GM21526 (cell line): ENCODE data around the gene RPL35.

Experiments
- ATAC-seq: cut with Tn5 transposase; IDR thresholded peaks from one replicate; pipeline ENCODE4 v1.9.1; 2021; ENCODE audit warnings: moderate library complexity; ENCODE audit not compliant: unreplicated experiment, low FRiP score

Gene RPL35

GRCh38 chr9:124877021-124877782 is 15.4 kb upstream of the RPL35 start:
- ATAC-seq: no peak

GRCh38 chr9:124875501-124875900 is 13.7 kb upstream of the RPL35 start:
- ATAC-seq: no peak

GRCh38 chr9:124873664-124874063 is 11.9 kb upstream of the RPL35 start:
- no peak for ATAC-seq

GRCh38 chr9:124871156-124871561 is 9.4 kb upstream of the RPL35 start:
- ATAC-seq: no peak

GRCh38 chr9:124870723-124871122 is 9.0 kb upstream of the RPL35 start:
- no peak for ATAC-seq

GRCh38 chr9:124869986-124870560 is 8.3 kb upstream of the RPL35 start:
- ATAC-seq: peak; percentile 40

GRCh38 chr9:124869466-124869985 is 7.8 kb upstream of the RPL35 start:
- ATAC-seq: peak; percentile 10

GRCh38 chr9:124868511-124869465 is 7.0 kb upstream of the RPL35 start:
- ATAC-seq: peak; percentile 42

- ATAC-seq: no peak
These were observed 1.7 kb upstream of the RPL35 start for GRCh38 chr9:124863371-124863871.

- ATAC-seq: no peak
These were observed 995 bp downstream of the RPL35 start for GRCh38 chr9:124860582-124861341.

- no peak for ATAC-seq
These were observed 1.8 kb downstream of the RPL35 start for GRCh38 chr9:124859803-124860581.

GRCh38 chr9:124858330-124859046 is 3.3 kb downstream of the RPL35 start:
- ATAC-seq: no peak

GRCh38 chr9:124857533-124858162 is 4.1 kb downstream of the RPL35 start:
- no peak for ATAC-seq

GRCh38 chr9:124855944-124856765 is 5.6 kb downstream of the RPL35 start:
- no peak for ATAC-seq

GRCh38 chr9:124855566-124855943 is 6.2 kb downstream of the RPL35 start:
- no peak for ATAC-seq

- ATAC-seq: no peak
These were observed 6.9 kb downstream of the RPL35 start for GRCh38 chr9:124854822-124855221.

- no peak for ATAC-seq
These were observed 7.6 kb downstream of the RPL35 start for GRCh38 chr9:124854161-124854560.
